ENCODE results near the gene ERGIC3.

DNA sequence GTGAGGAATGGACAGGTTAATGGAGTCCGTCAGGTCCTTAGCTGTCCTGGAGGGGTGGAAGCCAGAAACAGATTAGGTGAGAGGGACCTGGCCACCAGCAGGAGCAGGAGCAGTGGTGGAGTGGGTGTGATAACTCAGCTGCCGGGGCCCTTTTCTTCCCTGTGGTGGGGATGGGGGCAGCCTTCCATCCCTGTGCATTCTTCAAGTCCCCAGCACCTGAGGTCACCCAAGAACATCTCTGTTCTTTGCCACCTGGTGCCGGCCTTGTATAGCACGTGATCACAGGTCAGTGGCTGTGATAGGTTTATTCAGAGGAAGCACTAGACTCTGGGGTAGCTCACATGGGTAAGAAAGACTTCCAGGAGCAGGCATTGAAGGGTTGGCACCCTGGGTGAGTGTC, 16.6 kb downstream of the ERGIC3 start:
- TF ChIP-seq EZH2phosphoT487 (IDR thresholded peaks at IDR 0.05; ENCODE audit: low read depth, severe bottlenecking, unreplicated experiment), result no peak
- TF ChIP-seq, protein P1, sequence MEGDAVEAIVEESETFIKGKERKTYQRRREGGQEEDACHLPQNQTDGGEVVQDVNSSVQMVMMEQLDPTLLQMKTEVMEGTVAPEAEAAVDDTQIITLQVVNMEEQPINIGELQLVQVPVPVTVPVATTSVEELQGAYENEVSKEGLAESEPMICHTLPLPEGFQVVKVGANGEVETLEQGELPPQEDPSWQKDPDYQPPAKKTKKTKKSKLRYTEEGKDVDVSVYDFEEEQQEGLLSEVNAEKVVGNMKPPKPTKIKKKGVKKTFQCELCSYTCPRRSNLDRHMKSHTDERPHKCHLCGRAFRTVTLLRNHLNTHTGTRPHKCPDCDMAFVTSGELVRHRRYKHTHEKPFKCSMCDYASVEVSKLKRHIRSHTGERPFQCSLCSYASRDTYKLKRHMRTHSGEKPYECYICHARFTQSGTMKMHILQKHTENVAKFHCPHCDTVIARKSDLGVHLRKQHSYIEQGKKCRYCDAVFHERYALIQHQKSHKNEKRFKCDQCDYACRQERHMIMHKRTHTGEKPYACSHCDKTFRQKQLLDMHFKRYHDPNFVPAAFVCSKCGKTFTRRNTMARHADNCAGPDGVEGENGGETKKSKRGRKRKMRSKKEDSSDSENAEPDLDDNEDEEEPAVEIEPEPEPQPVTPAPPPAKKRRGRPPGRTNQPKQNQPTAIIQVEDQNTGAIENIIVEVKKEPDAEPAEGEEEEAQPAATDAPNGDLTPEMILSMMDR (IDR thresholded peaks at IDR 0.05; ENCODE audit: poor library complexity), result no peak

All from hepatocyte (in vitro differentiated cells).